ENCODE data around the gene TRIM25.
A peak's percentile ranks its signal among the peaks of the same experiment; 100 is the strongest.

The TRIM25 gene

DNA sequence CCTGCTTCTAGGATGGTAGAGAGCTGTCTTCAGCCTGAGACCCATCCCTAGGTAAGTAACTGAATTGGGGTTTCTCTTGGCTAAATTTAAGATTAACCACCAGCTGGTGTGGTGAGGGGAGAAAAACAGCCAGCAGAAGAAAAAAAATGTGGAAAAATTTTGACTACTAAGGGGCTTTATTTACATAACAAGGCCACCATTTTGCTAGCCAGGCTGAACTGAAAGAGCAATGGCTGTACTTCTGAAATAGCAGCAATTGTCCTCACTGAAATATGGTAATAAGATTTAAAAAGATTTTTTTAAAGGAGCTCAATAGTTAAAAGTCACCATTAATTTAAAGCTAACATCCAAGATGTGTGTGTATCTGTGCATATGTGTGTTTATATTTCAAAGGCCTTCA, 12.4 kb upstream of the TRIM25 start:
- no peak for DNase-seq

GRCh38 chr17:56925088-56925487, 11.2 kb upstream of the TRIM25 start:
- no peak for DNase-seq

GRCh38 chr17:56919717-56920116, 5.9 kb upstream of the TRIM25 start:
- no peak for DNase-seq

GRCh38 chr17:56918916-56919315, 5.1 kb upstream of the TRIM25 start:
- DNase-seq, result no peak

GRCh38 chr17:56917559-56918296, 3.9 kb upstream of the TRIM25 start:
- DNase-seq, result no peak

DNA sequence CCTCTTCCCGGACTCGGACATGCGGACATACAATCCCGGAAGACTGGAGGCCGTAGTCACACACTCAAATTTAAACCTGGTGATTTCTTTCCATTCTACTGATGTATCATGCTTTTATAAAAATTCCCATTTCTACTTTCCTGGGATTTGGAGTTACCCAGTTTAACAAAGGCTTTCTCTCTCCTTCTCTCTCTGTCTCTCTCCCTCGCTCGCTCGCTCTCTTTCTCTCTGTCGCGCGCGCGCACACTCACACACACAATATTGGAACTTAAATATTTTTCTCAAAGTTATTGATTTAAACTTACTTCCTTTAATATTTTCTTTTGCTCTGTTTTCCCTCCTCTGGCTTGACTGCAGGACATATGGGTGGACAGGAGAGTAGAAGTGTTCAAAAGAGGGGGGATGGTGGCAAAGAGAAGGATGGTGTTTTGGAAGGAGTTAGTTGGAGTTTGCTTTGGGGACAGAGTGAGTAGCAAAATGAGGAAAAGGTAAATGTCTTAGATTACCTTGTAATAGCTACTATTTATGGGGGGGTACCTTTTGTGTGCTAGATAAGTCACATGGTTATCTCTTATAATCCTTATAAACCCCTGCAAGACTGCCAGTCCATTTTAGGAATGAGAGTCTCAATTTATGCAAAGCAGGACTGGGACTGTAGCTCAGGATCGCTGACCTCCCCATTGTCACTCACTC, 878 bp upstream of the TRIM25 start:
- no peak for DNase-seq

DNA sequence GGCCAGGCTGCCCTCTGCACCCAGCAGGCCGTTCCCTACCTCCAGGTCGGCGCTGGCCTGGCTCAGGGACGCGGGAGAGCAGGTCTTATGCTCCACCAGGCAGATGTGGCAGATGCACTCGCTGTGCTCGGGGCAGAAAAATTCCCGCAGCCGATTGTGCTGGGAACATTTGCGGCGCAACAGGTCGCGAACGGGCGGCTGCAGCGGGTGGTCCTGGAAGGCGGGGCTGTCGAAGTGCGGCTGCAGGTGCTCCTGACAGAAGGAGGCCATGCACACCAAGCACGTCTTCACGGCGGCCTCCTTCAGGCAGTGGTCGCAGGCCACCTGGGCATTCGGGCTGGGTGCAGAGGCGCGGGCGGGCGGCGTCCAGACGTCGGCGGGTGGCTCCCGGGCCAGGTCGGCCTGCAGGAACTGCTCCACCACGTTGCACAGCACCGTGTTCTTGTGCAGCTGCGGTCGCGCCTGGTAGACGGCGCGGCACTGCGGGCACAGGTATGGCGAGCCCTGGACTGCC, 439 bp downstream of the TRIM25 start:
- DNase-seq, result no peak

DNA sequence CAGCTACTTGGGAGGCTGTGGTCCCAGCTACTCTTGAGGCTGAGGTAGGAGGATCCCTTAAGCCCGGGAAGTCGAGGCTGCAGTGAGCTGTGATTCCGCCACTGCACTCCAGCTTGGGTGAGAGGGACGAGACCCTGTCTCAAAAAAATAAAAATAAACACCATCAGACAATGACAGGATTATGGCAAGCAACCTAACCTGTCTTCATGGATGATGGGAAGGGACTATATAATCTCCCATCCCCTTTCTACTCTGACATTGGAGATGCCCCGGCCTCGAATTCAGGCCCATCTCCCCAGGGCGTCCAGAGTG, 893 bp downstream of the TRIM25 start:
- DNase-seq, result no peak

- peak; percentile 64 for DNase-seq
Measured at GRCh38 chr17:56912105-56912999, 1.5 kb downstream of the TRIM25 start.

DNA sequence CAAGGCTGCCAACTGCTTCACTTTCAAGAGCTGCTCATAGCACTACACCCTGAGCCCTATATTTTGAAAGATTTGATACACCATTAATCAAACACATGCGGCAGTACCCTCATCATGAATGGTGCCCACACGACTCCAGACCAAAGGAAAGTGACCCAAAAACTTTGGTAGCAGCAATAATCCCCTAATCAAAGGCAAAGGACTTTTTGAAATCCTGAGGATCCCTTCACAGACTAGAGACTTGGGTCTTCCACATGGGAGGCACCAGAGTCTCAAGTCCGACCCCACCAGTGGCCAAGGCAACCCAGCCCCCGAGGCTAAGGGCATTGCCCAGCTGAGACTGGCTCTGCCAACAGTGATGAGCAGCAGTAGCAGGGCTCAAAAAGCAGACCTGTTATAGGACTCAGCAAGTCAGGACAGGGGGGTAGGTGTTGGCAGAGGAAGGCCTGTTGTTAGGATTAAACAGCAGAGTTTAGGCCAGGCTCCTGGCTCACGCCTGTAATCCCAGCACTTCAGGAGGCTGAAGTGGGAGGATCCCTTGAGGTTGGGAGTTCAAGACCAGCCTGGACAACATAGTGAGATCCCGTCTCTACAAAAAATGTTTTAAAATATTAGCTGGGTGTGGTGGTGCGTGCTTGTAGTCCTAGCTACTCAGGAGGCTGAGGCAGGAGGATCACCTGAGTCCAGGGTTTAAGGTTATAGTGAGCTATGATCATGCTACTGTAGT, 3.2 kb downstream of the TRIM25 start:
- DNase-seq, result no peak

DNA sequence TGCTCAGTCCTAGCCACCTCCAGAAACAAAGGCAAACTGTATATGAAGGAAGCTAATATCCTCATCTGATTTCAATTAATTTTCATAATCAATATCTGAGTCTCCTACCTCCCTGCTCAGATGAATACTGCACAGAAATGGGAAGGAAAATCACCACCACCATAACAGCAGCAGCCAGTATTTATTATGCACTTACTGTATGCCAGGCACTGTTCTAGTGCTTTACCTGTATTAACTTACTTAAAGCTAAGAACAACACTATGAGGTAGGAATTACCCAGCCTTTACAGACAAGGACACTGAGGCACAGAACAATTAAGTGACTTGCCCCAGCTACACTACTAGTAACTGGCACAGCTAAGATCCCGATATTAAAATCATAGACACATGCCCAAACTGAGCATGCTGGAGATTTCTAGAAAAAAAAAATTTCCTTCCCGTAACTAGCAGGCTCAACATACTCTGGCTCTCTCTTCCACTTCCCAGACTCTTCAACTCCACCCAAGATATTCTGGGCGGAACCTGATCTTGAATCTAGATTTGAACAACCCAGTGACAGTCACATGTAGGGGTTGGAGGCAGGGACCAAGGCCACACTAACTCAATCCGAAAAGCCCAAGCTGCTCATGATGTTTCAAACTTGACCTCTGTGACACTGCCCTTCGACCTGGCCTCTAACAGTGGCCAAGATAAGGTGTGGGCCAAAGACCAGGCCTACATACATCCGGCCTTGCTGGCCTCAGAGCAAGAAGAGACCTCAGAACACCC, 3.9 kb downstream of the TRIM25 start:
- DNase-seq, result no peak

DNA sequence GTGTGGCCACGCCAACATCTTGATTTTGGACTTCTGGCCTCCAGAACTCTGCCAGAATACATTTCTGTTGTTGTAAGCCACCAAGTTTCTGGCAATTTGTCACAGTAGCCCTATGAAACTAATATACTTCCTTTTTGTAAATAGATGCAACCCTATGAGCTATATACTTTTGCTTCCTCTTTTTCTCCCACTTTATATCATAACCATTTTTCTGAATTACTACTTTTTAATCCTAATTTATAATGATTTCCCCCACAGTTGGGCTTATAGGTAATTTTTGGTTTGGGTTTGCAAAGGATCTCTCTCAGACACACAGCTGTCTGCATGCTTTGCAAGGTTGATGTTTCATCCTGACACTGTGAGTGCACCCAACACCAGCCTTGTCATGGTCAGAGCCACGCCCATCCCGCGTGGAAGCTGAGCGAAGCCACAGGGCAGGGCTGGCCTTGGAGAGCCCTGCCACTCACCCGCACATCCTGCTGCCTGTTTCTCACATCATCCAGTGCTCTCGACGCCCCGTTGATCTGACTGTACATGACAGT, 5.8 kb downstream of the TRIM25 start:
- no peak for DNase-seq

DNA sequence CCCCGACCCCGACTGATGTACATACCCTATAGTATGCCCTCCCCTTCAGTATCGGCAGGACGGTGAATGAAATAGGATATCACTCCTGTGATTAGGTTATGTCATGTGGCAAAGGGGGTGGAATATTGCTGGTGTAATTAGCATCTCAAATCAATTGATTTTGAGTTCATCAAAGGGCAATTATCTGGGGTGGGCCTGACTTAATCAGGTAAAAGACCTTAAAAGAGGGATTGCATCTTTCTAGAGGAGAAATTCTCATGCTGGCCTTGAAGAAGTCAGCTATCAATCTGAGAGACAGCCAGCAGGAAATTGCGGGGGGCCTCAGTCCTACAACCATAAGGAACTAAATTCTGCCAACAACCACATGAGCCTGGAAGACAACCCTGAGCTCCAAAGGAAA, 10.3 kb downstream of the TRIM25 start:
- DNase-seq, result no peak

- no peak for DNase-seq
Measured at GRCh38 chr17:56902348-56902747, 11.5 kb downstream of the TRIM25 start.

DNA sequence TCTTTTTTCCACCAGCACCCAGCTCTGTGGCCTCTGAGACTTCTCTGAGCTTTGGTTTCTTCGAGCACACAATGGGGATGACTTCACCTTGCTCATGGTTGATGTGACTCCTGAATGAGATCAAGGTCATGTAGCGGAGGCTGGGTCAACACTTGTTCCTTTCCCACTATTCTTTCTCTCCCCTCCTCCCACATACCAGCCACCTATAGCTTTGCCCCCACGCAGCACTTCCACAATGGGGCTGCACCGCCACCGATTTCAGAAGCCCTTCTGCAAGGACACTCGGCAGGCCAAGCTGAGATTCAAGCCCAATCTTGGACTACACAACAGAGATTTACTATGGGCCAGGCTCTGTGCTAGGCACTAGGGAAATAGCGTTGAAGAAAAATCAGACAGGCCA, 14.4 kb downstream of the TRIM25 start:
- no peak for DNase-seq

DNA sequence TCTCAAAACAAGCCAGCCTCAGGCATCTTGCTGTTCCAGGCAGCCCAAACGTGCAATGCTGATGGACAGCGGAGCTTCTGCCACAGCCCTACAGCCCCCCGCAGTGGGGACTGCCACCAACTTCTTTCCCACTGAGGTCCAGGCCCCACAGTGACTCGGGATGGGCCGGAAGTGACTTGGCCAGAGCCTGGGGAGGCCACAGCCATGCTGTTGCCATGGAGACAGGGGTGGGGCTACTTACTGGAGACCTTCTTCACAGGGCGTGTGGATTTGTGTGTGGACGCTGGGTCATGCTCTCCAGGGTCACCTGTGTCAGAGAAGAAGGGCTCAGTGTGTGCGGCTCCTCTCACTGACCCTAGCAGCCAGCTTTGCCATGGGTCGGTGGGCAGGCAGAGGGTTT, 15.0 kb downstream of the TRIM25 start:
- no peak for DNase-seq

DNA sequence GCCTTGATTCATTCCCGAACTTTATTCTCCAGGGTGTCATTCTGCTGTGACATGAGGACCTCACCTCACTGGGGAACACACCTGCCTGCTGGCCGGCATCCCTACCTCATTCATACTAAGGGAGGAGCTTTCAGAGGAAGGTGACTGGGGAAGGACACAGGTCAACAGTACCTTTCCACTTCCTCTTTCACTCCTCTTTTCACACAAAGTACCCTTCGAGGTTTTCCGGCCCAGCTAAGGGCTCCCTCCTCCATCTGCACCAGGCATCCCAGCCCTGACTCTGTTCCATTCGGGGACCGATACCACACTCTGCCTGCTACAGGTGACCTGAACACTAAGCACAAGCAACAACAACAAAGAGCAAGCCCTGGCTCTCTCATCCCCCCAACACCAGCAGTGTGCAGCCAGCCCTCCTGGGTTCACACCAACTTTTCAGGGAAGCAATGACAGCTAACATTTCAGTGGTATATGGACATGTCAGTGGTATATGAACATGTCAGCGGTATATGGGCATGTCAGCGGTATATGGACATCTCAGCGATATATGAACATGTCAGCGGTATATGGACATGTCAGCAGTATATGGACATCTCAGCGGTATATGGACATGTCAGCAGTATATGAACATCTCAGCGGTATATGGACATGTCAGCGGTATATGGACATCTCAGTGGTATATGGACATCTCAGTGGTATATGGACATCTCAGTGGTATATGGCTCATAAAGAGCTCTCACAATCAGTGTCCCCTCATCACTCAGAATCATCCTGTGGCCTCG, 16.0 kb downstream of the TRIM25 start:
- DNase-seq, result no peak

DNA sequence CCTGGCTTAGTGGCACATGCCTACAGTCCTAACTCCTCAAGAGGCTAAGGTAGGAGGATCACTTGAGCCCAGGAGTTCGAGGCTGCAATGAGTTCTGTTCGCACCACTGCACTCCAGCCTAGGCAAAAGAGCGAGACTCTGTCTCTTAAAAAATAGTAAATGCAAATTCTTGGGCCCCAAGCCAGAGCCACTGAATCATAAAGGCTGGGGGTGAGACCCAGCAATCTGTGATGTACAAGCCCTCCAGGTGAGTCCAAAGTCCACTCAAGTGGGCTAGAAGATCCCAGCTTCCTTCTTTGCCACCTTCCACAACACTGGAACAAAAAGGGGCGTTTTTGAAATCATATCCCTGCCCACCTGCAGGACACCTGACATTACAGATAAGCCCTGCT, 16.9 kb downstream of the TRIM25 start:
- DNase-seq, result no peak

- DNase-seq, result no peak
Measured at GRCh38 chr17:56896217-56896967, 17.5 kb downstream of the TRIM25 start.

GRCh38 chr17:56894859-56895455, 18.9 kb downstream of the TRIM25 start:
- DNase-seq, result no peak
